HG03565 (cell line): Measurements from ENCODE around the gene PTCH1.
A peak's percentile ranks its signal among the peaks of the same experiment; 100 is the strongest.

Experiments
- ATAC-seq: cut with Tn5 transposase; IDR thresholded peaks from one replicate; pipeline ENCODE4 v1.9.1; 2021; ENCODE audit warnings: mild to moderate bottlenecking, moderate library complexity; ENCODE audit not compliant: unreplicated experiment

The PTCH1 gene

GRCh38 chr9:95499847-95500246 is 16.9 kb downstream of the PTCH1 start:
- no peak for ATAC-seq

DNA sequence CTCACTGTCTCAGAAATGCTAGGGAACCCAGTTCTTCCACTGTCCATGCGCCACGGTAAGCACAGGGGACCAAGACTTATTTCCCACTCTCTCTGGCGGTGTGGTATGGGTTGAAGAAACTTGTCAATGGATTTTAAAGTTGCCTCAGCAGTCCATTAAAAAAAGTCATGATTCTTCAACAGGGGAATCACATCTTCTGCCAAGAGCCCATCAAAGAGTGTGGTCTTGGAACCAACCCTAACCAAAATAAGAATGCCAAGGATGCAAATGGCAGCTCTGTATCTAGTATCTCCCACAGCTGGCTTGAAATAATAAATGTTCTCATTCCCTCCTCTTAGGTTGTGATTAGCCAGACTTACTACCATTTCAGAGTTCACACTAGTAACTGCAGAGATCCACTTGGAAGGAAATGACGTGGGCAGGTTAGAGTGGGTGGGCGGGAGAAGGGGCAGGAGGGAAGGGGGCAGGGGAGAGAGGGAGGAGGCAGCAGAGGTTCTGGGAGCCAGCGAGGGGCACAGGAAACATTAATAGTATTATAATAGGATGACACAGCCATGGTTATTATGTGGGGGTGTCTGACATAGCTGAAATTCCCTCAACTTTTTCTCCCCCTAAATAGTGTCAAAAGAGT is 17.6 kb downstream of the PTCH1 start:
- ATAC-seq: no peak

- ATAC-seq: no peak
Observed at GRCh38 chr9:95498641-95499040, 18.1 kb downstream of the PTCH1 start.

GRCh38 chr9:95497772-95498171 is 19.0 kb downstream of the PTCH1 start:
- ATAC-seq: no peak

DNA sequence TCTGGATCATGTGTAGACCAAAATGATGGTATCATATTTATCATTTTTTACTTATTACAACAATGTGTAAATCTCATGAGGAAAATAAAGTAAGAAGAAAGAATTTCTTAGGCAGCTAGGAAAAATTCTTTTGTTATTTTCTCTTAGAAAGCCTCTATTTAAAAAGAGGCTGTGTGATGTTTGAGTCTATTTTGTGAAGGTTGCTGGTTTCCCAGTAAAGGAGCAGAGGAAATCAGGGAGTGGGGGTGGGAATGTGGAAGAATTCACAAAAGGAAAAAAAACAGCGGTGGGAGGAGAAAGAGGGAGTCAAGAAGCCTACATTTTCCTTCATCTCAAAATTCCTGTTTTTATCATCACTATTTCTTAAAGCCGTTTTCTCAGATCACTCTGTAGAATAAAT is 20.1 kb downstream of the PTCH1 start:
- no peak for ATAC-seq

DNA sequence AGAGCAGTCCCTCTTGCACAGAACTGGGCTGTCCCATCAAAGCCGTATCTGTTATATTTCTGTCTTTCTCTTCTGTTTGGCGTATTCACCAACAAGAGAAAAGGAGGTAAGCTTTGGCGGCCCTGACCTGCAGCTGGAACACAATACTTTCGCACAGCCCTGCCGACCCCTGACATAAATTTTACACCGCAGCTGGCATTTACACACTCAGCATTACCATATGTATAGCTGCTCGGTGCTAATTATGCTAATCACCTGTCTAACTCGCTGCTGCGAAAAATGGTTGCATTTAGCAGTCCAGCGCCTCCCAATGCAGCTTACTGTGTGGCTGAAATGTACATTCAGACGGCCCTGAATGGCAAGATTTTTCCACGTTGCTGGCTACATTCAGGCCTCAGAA is 20.8 kb downstream of the PTCH1 start:
- no peak for ATAC-seq

DNA sequence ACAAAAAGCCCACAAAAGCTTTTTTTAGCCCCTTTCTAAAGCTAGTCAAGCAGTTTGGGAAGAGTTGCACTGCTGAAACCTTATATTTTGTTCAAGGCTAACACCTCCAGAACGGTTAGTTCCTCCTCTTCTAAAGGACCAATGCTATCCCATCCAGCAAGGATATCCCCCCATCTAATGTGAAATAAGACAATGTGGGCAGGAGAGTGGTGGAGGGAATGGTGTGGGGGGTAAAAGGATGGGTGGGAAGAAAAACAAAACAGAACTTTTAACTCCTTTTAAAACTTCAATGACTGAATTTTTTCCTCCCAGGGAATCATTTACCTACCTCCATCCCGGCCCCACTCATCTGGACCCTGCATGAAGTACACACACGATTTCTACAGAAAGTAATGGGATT is 21.2 kb downstream of the PTCH1 start:
- ATAC-seq: no peak

GRCh38 chr9:95494416-95495371 is 22.1 kb downstream of the PTCH1 start:
- peak; percentile 73 for ATAC-seq

- ATAC-seq: peak; percentile 14
Observed at GRCh38 chr9:95494022-95494415, 22.8 kb downstream of the PTCH1 start.

DNA sequence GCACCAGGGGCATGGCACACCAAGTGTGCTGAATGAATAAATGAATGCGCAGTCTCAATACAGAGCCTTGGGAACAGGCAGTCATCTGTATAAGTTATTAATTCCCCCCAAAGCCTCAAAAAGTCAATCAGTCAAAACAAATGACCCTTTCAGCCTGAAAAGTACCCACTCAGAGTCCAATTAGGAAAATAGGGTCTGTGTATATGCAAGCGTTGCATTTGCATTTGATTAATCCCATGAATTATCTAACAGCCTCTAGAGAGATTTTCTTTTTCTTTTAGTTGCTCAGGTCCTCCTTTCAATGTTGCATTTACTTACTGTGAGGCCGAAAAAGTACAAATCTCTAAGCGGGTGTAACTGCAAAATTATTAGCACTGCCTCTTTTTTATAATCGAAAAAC is 23.4 kb downstream of the PTCH1 start:
- no peak for ATAC-seq

- ATAC-seq: no peak
Observed at GRCh38 chr9:95491543-95492320, 25.0 kb downstream of the PTCH1 start.

- ATAC-seq: no peak
Observed at GRCh38 chr9:95488954-95489353, 27.8 kb downstream of the PTCH1 start.

- no peak for ATAC-seq
Observed at GRCh38 chr9:95486318-95486717, 30.5 kb downstream of the PTCH1 start.

- no peak for ATAC-seq
Observed at GRCh38 chr9:95484225-95484624, 32.5 kb downstream of the PTCH1 start.

- ATAC-seq: no peak
Observed at GRCh38 chr9:95483431-95483830, 33.3 kb downstream of the PTCH1 start.

DNA sequence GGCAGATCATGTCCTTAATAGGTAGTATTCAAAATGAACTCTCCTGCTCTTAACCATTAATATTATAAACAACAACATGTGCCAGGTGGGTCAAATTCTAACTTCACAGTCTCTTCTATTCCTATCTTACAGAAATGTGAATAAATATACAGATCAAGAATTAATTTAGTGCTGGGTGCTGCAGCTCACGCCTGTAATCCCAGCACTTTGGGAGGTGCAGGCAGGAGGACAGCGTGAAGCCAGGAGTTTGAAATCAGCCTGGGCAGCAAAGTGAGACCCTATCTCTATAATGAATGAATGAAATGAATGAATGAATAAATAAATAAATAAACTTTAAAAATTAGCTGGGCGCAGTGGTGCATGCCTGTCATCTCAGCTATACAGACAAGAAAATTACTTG is 34.1 kb downstream of the PTCH1 start:
- no peak for ATAC-seq

- no peak for ATAC-seq
Observed at GRCh38 chr9:95481000-95481399, 35.8 kb downstream of the PTCH1 start.

DNA sequence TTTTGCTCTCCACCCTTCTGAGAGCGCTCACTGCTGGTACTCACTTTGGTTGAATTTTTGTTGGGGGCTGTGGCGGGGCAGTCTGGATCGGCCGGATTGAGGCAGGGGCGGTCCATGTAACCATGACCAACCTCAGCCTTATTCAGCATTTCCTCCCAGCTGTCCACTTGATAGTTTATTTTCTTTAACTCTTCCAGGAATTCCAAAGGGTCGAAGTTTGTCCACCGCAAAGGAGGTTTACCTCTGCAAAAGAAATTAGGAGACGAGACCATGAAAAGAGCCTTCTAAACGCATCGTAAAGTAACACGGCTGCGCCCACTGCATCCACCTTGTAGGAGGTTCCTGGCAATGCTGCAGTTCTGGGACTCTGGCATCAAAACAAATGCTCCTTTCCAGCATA is 36.4 kb downstream of the PTCH1 start:
- ATAC-seq: no peak

DNA sequence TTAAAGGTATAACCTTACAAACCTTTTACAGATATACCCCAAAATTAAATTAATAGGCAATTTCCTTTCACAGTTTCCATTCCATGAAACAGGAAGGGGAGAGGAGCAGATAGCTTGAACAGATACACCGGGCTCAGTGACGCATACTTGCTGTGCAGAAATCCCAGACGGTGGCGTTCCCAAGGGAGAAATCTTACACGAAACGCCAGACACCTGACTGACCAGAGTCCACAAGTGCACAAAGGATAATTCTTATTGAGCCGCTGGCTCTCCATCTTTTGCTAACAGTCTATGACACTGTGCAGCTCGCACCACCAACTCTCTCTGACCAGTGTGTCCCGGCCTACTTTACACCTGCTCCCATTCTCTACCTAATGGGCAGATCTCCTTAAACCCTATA is 37.4 kb downstream of the PTCH1 start:
- ATAC-seq: no peak

GRCh38 chr9:95478335-95478734 is 38.4 kb downstream of the PTCH1 start:
- no peak for ATAC-seq

DNA sequence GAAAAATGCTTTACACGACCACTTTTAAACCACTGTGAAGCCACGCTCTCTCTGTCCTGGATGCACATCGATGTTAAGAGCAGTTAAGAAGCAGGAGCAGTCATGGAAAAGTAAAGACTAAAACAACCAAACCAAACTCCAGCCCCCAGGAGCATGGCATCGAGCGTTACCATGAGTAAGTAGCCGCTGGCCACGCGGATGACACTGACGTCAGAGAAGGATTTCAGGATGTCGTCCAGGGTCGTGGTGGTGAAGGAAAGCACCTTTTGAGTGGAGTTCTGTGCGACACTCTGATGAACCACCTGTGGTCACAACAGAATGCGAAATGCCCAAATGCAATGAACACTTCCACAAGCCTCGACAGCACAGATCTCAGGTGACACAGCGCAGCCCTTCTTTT is 38.9 kb downstream of the PTCH1 start:
- no peak for ATAC-seq

DNA sequence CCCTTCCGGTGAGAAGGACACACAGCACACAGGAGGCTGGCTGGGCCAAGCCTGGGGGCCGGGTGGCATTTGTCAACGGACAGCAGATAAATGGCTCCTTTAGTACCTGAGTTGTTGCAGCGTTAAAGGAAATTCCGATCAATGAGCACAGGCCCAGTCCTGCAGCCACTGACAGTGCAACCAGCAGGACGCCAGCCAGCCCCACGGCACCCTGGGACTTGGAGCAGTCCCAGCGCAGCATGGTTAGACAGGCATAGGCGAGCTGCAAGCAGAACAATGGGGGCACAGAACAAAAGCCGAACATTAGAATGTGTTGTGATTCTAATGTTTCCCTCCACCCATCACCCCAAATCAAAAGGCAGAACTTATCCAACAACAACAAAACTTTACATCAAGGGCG is 39.3 kb downstream of the PTCH1 start:
- no peak for ATAC-seq
